PFSK-1 (cell line): ENCODE data around the gene HK1.

Source experiments
- FOXP2 ChIP-seq: optimal IDR thresholded peaks from 2 replicates; pipeline ENCODE3; 2011; ENCODE audit warnings: borderline replicate concordance, control low read depth, inconsistent platforms; ENCODE audit not compliant: insufficient read depth; ENCODE audit errors: extremely low read length, extremely low read depth
- POLR2AphosphoS5 ChIP-seq: IDR thresholded peaks from 2 replicates; pipeline ENCODE4 v1.6.1; 2012; ENCODE audit warnings: low read depth, mild to moderate bottlenecking, control low read depth, low read length, moderate library complexity
- REST ChIP-seq, 2 experiments: IDR thresholded peaks; 2 replicates each; pipeline versions ENCODE4 v1.6.1 to v1.8.0; 2011 to 2012; ENCODE audit warnings: low read depth in 2 of 2, low read length in 2 of 2, control low read depth in 1 of 2, inconsistent platforms in 1 of 2, mild to moderate bottlenecking in 1 of 2, moderate library complexity in 1 of 2; ENCODE audit not compliant: insufficient read depth in 1 of 2
- SIN3A ChIP-seq: IDR thresholded peaks from 2 replicates; pipeline ENCODE4 v1.6.1; 2012; ENCODE audit warnings: mild to moderate bottlenecking, low read length, moderate library complexity, borderline replicate concordance; ENCODE audit not compliant: insufficient read depth
- TAF1 ChIP-seq: IDR thresholded peaks from 2 replicates; pipeline ENCODE4 v1.6.1; 2012; ENCODE audit warnings: low read length, control low read depth, borderline replicate concordance; ENCODE audit not compliant: insufficient read depth

The HK1 gene

GRCh38 chr10:69383558-69383957, 105.3 kb downstream of the HK1 start:
- TF ChIP-seq SIN3A, result no peak
- TF ChIP-seq TAF1, result no peak
- no peak for TF ChIP-seq POLR2AphosphoS5
- no peak for TF ChIP-seq REST (IDR thresholded peaks at IDR 0.05; ENCODE audit: insufficient read depth in 1 of 2, low read depth in 2 of 2, low read length in 2 of 2)
- no peak for TF ChIP-seq FOXP2

DNA sequence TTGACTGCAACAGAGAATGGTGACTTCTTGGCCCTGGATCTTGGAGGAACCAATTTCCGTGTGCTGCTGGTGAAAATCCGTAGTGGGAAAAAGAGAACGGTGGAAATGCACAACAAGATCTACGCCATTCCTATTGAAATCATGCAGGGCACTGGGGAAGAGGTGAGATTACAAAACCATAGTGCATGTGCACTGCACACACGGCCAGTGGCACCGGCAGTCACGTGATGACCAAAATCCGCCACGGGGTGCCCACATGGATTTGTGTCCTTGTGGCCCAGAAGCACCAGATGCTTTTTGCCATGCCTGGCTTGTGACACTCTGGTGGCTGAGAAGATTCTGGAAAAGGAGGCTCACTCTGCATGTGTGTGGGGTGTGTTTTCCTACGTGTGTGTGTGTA, 106.0 kb downstream of the HK1 start:
- TF ChIP-seq FOXP2 (no peak), POLR2AphosphoS5 (no peak), REST (IDR thresholded peaks at IDR 0.05; ENCODE audit: insufficient read depth in 1 of 2, low read depth in 2 of 2, low read length in 2 of 2) (no peak)

DNA sequence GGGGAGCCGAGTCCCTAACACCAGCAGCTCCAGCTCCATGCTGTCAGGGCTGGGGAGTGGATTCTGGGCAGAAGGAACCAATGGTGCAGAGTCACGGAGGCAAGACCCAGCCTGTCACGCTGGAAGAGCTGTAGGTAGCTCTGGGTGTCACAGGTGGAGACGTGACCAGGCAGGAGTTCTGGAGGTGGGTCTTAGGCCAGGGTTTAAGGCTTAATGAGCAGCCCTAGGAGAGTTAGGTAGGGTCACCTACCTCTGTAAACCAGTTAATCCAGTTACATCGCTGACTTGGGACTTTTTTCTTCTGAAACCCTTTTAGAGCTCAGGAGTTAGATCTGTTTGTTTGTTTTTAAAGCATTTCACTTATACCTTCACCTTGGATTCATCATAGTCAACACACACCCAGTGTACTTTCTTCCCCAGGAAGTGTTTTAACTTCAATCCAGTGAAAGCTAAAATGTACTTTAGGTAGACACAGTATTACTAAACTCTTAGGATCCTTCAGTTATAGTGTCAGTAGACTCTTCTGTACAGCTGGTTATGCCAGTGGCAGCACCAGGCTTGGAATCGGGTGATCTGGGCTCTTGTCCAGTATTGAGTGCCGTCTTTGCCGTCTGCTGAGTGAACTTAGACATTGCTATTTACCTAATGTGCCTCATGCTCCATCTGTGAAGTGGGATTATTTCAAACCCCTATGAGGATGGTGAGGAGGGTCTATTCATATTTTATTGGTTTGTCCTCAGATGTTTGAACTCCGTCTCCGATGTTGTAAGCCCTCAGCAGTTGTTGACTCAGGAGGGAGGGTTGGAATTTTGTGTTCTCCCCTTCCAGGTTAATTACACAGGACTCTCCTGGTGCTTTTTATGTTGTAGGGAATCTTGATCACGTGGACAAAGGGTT, 107.4 kb downstream of the HK1 start:
- TF ChIP-seq TAF1, result no peak

- TF ChIP-seq REST (IDR thresholded peaks at IDR 0.05; ENCODE audit: insufficient read depth in 1 of 2, low read depth in 2 of 2, low read length in 2 of 2), result no peak
These were observed 109.2 kb downstream of the HK1 start for GRCh38 chr10:69387500-69387899.

DNA sequence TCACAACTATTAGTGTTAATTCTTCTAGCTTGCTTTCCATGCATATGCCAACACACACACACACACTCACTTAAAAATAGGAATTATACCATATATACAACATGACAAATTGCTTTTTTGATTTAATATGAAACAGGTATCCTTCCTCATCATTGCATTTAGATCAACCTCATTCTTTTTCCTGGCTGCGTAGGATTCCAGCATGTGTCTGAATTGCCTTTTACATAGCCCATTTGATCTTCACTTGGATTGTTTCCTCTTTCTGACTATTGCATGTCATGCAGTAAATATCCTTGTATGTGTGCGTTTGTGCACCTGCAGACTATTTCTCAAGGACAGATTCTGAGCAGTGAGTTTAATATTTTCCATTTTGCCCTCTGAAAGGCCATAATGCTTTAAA, 110.2 kb downstream of the HK1 start:
- no peak for TF ChIP-seq SIN3A
- TF ChIP-seq FOXP2, result no peak
- no peak for TF ChIP-seq POLR2AphosphoS5
- no peak for TF ChIP-seq TAF1
- TF ChIP-seq REST (IDR thresholded peaks at IDR 0.05; ENCODE audit: insufficient read depth in 1 of 2, low read depth in 2 of 2, low read length in 2 of 2), result no peak
